LNCAP (cell line): ENCODE measurements around the gene CEACAM18.

Experiments
- CTCF ChIP-seq: fragments of 450-650 bp; IDR thresholded peaks from 2 replicates; pipeline ENCODE4 v1.5.1; 2017; ENCODE audit warnings: mild to moderate bottlenecking

The CEACAM18 gene

GRCh38 chr19:51457351-51458013 lies 20.9 kb upstream of the CEACAM18 start:
- no peak for TF ChIP-seq CTCF

GRCh38 chr19:51458051-51458645 lies 20.2 kb upstream of the CEACAM18 start, which contains the start of gene SIGLEC8:
SIGLEC8 (minus strand) TSS chr19:51458454; CDS start chr19:51458387, 67 bp downstream.
- no peak for TF ChIP-seq CTCF

- no peak for TF ChIP-seq CTCF
These were observed 19.3 kb upstream of the CEACAM18 start for GRCh38 chr19:51458899-51459505.

- no peak for TF ChIP-seq CTCF
These were observed 18.0 kb upstream of the CEACAM18 start for GRCh38 chr19:51460164-51460992.

- no peak for TF ChIP-seq CTCF
These were observed 16.6 kb upstream of the CEACAM18 start for GRCh38 chr19:51461723-51462161.

GRCh38 chr19:51462276-51462675 lies 16.1 kb upstream of the CEACAM18 start:
- no peak for TF ChIP-seq CTCF

GRCh38 chr19:51462681-51463080 lies 15.7 kb upstream of the CEACAM18 start:
- TF ChIP-seq CTCF: no peak
